Germinal center (tissue), 1 donor: Measurements from ENCODE around the gene NUP62.

Source experiments
- DNase-seq: peaks from one replicate; pipeline ENCODE4 v3.0.0; 2012; ENCODE audit warnings: mixed read lengths, low spot score

Gene NUP62

GRCh38 chr19:49880162-49880869 is 49.0 kb downstream of the NUP62 start:
- no peak for DNase-seq

- no peak for DNase-seq
These were observed 49.9 kb downstream of the NUP62 start for GRCh38 chr19:49879243-49879963.

DNA sequence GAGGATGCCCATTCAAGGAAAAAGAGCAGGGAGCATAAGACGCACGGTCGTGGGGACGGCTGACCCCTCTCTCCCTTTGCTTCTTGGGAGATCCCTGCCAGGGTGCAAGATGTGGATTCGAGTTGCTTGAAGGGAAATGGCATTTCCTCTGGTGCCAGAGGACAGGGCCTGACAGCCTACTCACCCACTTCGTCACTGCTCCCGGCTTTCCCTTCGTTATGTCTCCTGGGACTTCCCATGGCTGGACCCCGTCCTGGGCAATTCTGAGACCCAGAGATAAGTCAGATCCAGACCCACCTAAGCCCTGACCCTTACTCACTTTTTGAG is 50.6 kb downstream of the NUP62 start:
- no peak for DNase-seq

DNA sequence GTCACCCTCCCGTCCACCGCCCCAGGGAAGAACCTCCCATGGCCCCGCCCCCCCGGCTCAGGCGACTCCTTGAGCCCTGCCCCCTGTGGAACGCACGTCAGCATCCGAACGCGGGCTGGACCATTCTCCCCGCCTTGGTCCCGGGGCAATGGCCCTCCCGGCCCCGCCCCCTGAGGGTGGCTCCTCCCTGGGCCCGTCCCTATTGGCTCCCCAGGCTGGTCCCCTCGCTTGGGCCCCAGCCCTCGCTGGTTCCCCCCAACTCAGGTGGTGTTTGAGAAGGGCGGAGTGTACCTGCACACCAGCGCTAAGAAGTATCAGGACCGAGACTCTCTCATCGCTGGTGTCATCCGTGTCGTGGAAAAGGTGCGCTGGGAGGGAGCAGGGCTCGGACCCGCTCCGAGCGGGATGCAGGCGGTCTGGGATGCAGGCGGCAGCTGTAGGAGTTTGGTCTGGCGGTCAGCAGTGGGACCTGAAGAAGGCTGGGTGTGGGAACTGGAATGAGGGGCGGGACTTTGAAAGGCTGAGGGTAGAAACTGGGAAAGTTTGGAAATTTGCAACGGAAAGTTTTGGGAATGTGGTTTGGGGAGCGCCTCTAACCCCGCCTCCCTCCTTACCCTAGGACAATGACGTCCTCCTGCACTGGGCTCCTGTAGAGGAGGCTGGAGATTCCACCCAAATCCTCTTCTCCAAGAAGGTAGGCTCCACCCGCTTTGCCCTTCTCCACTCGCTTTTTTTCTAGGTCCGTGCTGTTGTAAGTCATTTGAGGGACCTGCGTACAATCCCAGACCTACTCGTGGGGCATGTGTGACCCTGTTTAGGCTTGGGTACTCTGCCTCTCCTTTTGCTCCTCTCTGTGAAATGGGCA is 51.2 kb downstream of the NUP62 start:
- peak; percentile 96 for DNase-seq

DNA sequence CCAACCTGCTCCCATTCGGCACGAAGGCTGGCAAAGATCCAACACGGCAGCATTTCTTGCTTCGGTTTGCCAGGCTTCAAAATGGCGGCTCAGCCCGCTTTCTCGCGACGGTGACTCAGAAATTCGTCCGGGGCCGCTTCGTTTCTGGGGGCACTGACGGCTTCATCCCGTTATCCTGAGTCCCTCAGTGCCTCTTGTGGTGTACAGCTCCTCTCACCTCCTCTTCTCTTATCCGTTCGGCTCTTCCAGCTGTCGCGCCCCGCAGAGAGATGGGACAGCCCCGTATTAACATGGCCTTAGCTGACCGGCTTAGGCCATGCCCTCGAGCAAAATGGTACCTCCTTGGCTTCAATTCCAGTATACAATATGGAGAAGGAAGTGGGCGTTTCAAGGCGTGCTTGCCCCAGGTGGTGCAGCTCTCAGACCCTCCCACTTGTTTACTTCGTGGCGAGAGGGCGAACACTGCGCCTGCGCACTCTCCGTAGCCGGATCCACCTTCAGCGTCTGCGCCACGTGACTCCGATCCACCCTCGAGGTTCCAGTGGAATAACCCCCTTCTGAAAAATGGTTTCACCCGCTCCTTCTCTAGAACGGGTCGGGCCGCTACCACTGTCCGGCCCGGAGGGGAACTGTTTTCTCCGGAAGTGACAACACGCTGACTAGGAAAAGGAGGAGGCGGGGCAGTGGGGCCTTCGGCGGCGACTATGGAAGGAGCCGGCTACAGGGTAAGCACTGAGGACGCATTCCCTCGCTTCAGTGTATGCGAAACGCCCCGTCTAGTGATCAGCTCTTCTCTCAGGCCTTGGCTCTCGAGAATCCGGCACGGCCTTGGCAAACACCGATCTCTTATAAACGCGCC is 52.1 kb downstream of the NUP62 start, which contains the start of the genes AKT1S1 and TBC1D17:
TSS of gene AKT1S1 (minus strand) at position 336 of the 859 bp plus-strand sequence. CDS start 4,060 bp downstream, outside the sequence.
TSS of gene TBC1D17 (plus strand) at position 683 of the 859 bp plus-strand sequence. CDS start at position 705, 22 bp downstream.
- peak; percentile 97 for DNase-seq

DNA sequence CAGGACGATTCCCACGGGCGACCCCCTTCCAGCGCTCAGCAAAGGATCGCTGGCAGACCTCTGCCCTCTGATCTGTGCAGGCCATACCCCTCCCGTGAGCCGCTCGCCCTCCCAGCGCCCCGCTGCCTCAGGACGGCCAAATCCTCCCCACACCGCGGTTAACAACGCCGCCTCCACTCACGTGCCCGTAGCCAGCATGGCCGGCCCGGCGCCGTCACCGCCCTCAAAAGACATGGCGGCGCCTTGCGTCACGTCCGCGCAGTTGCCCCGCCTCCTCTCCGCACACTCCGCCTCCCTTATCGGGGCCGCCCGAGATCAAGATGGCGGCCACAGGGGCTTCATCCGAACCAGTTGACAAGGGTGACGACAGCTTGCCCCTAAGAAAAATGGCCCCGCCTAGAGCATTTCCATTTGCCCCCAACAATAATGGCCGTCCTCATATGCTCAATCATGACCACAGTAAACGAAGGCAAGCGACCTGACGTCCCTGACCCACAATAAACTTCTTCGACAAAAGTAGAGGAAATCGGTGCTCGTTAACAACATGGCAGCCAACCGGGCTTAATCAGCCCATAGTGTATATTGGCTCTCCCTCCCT is 52.8 kb downstream of the NUP62 start:
- peak; percentile 86 for DNase-seq

GRCh38 chr19:49875857-49876421 is 53.4 kb downstream of the NUP62 start:
- peak; percentile 48 for DNase-seq

- DNase-seq, result no peak
These were observed 54.1 kb downstream of the NUP62 start for GRCh38 chr19:49875177-49875576.

DNA sequence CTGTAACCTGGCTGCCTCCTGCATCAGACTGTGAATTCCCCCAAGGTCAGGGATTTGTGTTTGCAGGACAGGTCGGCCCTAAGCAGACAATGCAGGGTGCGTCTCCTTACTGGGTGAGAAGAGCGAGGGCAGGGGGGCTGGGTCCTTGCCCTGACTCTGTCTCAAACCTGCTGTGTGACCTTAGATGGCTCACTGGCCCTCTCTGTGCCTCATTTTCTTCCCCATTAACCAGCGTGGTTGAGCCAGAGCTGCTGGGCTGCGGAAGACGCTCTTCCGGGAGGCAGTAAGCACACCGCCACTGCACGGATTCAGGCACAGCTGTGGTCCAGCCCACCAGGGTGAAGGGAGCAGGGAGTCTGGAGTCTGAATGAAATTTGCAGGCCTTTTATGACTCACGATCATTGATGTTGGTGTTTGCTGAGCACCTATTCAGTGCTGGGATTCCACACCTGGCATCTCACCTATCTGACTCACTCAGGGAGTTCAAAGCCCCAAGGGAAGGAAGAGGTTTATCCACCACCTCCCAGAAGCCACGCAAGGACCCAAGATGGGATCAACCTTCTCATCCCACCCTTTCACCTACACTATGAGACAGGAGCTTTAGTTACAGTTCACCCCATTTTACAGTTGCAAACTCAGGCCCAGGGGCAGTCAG is 54.7 kb downstream of the NUP62 start:
- DNase-seq, result no peak

DNA sequence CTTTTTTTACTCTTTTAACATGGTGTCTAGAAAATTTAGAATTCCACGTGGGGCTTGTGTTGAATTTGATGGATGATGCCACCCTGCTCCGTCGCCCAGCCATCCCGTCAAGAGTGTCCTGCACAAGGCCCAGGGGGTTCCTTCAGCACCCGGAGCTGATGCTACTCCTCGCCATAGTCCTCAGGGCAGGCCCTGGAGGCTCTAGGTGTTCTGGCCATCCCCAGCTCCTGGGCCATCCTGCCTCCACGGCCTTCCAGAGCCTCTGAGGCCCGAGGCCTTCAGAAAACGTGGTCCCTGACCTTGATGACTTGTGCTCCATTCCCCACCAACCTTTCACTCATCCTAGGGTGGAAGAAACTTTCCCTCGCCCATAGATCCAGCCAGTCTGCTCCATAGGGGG is 55.5 kb downstream of the NUP62 start:
- no peak for DNase-seq

- DNase-seq, result no peak
These were observed 56.2 kb downstream of the NUP62 start for GRCh38 chr19:49873129-49873521.

DNA sequence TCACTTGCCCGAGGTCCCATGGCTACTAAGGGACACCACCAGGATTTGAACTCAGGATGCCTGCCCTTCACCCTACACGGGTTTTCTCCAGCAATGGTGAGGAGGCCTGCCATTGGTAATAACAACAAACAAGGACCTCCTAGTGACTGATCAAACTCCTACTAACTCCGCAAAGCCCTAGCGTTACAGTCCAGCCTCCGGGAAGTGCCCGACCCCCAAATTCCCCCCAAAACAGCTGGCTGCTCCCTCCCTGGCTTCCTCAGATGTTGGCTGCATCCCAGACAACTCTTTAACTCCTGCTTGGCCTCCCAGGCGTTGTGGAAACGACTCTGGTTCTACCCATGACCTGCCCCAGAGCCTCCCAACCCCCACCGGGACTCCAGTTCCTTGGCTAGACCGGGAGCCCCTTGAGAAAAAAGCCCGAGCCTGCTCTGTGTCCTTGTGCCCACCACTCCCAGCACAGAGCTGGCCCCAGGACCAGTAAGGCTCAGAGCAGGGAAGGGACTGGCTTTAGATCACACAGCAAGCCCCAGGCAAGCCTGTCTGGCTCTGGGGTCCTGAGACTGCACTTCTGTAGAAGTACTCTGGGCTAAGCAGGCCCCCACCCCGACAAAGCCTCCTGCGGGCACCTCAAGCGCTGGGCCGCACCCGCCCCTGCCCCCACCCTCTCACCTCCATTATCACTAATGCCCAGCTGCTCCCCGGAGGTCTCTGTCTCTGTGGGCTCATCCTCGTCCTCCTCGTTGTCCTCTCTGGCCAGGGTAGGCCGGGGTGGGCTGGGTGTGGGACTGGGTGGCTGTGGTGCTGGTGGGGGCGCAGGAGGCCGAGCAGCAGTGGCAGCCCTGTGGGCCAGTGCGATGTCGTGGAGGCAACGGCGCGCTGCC is 56.8 kb downstream of the NUP62 start:
- no peak for DNase-seq

DNA sequence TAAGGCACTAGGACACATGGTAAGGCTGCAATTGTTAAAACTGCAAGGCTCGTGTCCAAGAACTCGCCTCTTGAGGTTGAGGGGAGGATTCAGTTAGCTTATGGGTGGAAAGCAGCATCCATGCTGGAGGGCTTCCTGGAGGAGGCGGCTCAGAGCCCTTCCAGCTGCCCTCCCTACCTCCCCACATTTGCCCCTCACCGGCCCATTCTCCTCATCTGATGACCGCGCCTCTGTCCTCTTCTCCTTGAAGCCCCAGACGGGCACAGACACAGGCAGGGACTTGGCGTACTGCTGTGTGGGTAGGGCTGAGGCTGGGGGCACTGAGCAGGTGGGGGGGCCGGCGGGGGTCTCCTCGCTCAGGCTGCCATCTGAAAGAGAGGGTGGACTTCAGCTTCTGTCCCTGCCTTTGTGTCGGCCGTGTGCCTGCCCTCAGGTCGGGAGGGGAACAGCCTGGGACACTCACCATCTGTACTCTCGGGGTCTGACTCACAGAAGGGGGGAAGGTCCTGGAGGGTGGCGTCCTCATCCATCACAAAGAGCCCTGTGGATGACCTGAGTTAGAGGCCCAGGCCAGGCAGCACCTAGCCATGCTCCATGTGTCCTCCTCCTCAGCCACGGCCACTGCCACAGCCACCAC is 57.8 kb downstream of the NUP62 start:
- no peak for DNase-seq

- no peak for DNase-seq
These were observed 58.9 kb downstream of the NUP62 start for GRCh38 chr19:49870309-49870901.

GRCh38 chr19:49869484-49870308 is 59.6 kb downstream of the NUP62 start:
- peak; percentile 95 for DNase-seq

- no peak for DNase-seq
These were observed 60.3 kb downstream of the NUP62 start for GRCh38 chr19:49869009-49869483.
